Epithelial cell of proximal tubule (primary cell): ENCODE data around the gene CTNNA2. TPM values are rescaled to one million over a fixed set of nuclear protein-coding genes. Genes with fewer than 3 reads are reported as not detected.
"Not testable (repeated sequence)": the region's sequence is repeated elsewhere in the genome, so short reads cannot be mapped to it uniquely, and the experiment has no call there.

ENCODE experiments used
- DNase-seq: peaks from one replicate; pipeline ENCODE4 v3.0.0-alpha.2; 2011; ENCODE audit warnings: low read depth
- H3K4me3 ChIP-seq: 2 replicates; pipeline ENCODE4 v1.5.1; 2011; ENCODE audit warnings: low read depth, mild to moderate bottlenecking, low read length
- total RNA-seq: library from RNA; depleted of rRNA; stranded (reverse); fragments of >200 nt; gene quantifications from 2 replicates; pipeline ENCODE4 v1.2.3, GENCODE V29; 2015
- TF ChIP-seq, protein P1 (sequence below): conservative IDR thresholded peaks from 2 replicates; pipeline ENCODE4 v1.5.1; 2012; ENCODE audit warnings: low read depth, mild to moderate bottlenecking, low read length

The CTNNA2 gene
- total RNA-seq, 1 donor from 2014 or later, result 0.06 TPM

DNA sequence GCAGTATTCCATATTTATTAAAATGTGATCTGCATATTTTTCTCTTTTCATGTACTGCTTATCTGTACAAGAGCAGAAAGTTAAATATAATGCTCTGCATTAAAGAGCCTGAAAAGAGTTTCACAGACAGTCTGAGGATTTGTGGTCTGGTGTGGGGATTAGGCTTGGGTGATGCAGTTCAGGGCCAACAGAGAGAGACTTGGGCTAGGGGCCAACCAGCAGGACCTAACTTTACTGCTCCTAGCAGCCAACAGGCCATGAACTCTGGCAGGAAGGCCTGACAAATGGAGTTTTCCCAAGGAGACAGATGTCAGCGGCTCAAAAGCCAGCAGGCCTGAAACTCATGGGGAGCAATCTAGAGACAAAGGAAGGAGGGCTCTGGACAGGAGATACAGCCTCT lies 622.1 kb downstream of the CTNNA2 start:
- TF ChIP-seq, protein P1, sequence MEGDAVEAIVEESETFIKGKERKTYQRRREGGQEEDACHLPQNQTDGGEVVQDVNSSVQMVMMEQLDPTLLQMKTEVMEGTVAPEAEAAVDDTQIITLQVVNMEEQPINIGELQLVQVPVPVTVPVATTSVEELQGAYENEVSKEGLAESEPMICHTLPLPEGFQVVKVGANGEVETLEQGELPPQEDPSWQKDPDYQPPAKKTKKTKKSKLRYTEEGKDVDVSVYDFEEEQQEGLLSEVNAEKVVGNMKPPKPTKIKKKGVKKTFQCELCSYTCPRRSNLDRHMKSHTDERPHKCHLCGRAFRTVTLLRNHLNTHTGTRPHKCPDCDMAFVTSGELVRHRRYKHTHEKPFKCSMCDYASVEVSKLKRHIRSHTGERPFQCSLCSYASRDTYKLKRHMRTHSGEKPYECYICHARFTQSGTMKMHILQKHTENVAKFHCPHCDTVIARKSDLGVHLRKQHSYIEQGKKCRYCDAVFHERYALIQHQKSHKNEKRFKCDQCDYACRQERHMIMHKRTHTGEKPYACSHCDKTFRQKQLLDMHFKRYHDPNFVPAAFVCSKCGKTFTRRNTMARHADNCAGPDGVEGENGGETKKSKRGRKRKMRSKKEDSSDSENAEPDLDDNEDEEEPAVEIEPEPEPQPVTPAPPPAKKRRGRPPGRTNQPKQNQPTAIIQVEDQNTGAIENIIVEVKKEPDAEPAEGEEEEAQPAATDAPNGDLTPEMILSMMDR, result no peak
- DNase-seq, result no peak
- H3K4me3 ChIP-seq, result no peak overlapping the region

DNA sequence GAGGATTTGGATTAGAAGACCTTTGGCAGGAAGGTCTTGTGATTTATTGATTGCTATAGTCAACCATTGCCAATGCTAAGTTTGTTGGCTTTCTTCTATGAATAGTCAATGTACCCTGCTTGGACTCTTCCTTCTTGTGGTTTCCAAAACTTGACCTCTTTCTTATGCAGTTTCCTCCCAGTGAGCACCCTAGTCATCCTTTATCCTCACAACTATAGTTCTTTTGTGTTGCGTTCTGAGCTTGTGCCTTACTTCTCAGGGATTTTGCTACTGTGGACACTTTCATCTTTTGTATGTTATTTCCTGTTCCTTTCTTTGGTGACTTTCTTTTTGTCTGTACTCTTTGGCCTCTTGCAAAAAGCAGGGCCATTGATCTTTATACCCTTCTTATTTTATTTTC lies 623.5 kb downstream of the CTNNA2 start:
- H3K4me3 ChIP-seq, result no peak overlapping the region
- DNase-seq, result no peak
- TF ChIP-seq, protein P1, result no peak

DNA sequence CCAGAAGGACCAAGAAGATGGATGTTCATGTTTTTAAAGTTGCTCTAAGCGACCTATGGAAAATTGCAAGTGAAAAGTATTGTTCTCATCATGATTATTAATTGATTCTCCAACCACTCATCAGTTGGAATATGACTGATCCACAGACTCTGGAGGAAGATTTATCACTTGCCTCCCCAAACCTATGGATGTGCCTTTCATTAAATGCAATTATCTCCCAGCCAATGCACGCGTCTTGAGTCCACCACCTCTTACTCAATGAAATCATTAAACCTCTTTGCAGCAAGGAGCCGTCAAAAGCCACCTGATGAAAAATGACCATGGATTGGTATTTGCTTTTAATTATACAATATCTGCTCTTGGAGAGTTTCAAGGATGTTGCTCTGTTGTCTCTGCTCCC lies 626.1 kb downstream of the CTNNA2 start:
- TF ChIP-seq, protein P1, result no peak
- no peak overlapping the region for H3K4me3 ChIP-seq
- DNase-seq, result no peak

- DNase-seq, result no peak
- no peak overlapping the region for H3K4me3 ChIP-seq
- TF ChIP-seq, protein P1, result no peak
These were observed 628.3 kb downstream of the CTNNA2 start for GRCh38 chr2:80141007-80141726.

DNA sequence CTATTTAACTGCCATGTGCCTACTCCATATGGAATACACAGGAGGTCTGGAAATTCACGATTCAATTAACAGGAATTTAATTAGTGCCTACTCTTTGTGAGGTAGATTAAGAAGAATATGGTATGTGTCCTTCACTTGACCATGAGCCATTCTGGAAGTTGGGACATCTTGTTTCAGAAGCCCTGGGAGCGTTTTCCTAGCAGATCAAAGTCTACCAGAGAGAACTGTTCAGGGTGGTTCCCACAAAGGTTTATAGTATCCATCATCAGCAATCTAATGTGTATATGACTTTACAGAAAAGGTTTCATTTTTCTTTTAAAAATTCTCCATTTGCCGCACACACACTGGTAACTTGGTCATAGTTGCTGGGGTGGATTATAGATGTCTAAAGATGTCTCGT lies 632.6 kb downstream of the CTNNA2 start:
- TF ChIP-seq, protein P1, result no peak
- DNase-seq, result no peak
- H3K4me3 ChIP-seq, result no peak overlapping the region

GRCh38 chr2:80146757-80147156 lies 633.9 kb downstream of the CTNNA2 start:
- H3K4me3 ChIP-seq, DNase-seq: not testable (repeated sequence)

DNA sequence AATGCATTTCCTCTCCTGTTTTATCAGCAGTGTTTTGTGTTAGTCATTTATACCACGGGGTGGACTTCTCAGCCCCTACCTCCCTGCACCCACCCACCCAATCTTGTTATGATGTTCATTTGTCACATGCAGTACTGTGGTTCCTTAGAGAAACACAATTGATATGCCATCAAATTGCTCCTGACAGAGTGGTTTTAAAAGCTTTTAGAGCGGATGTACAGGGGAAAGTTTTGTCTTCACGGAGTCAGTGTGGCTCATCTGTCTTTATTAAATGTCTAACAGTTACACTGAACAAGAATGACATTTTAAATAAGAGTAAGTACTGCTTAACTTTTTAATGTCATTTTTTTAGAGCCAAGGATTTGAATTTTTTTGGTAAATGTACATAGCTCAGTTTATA lies 634.8 kb downstream of the CTNNA2 start:
- no peak overlapping the region for H3K4me3 ChIP-seq
- no peak for DNase-seq
- TF ChIP-seq, protein P1, result no peak
